Mesenchymal stem cell (in vitro differentiated cells and primary cell): Measurements from ENCODE around the gene XIRP2.

Experiments used
- DNase-seq: peaks from one replicate; pipeline ENCODE4 v3.0.0-alpha.2; 2013
- H2AFZ ChIP-seq: one replicate; pipeline ENCODE4 v1.6.1; 2013; ENCODE audit warnings: low read depth, mild to moderate bottlenecking, control low read depth, inconsistent platforms, low read length, moderate library complexity
- H2AK5ac ChIP-seq: 2 replicates; pipeline ENCODE4 v1.6.1; 2013; ENCODE audit warnings: low read length, moderate library complexity, mild to moderate bottlenecking, inconsistent platforms; ENCODE audit not compliant: severe bottlenecking
- H2BK120ac ChIP-seq: one replicate; pipeline ENCODE4 v1.6.1; 2013; ENCODE audit warnings: low read depth, mild to moderate bottlenecking, inconsistent platforms, low read length, moderate library complexity
- H2BK12ac ChIP-seq, 2 experiments: one replicate each; pipeline ENCODE4 v1.6.1; 2013; ENCODE audit warnings: inconsistent platforms in 2 of 2, low read length in 2 of 2, mild to moderate bottlenecking in 2 of 2, moderate library complexity in 2 of 2, control low read depth in 1 of 2
- H2BK15ac ChIP-seq: one replicate; pipeline ENCODE4 v1.6.1; 2013; ENCODE audit warnings: mild to moderate bottlenecking, low read depth, inconsistent platforms; ENCODE audit not compliant: poor library complexity, severe bottlenecking
- H2BK5ac ChIP-seq: 2 replicates; pipeline ENCODE4 v1.6.1; 2013; ENCODE audit warnings: low read depth, mild to moderate bottlenecking, low read length, control low read depth, inconsistent platforms; ENCODE audit not compliant: poor library complexity, severe bottlenecking
- H3K14ac ChIP-seq, 2 experiments: one replicate each; pipeline ENCODE4 v1.6.1; 2013; ENCODE audit warnings: inconsistent platforms in 2 of 2, low read length in 2 of 2, control low read depth in 1 of 2, mild to moderate bottlenecking in 1 of 2, moderate library complexity in 1 of 2
- H3K18ac ChIP-seq, 2 experiments: one replicate each; pipeline ENCODE4 v1.6.1; 2013; ENCODE audit warnings: inconsistent platforms in 2 of 2, low read length in 2 of 2, control low read depth in 1 of 2, low read depth in 1 of 2, mild to moderate bottlenecking in 1 of 2
- H3K23ac ChIP-seq, 2 experiments: one replicate each; pipeline ENCODE4 v1.6.1; 2013; ENCODE audit warnings: inconsistent platforms in 2 of 2, low read length in 2 of 2, mild to moderate bottlenecking in 2 of 2, moderate library complexity in 2 of 2, control low read depth in 1 of 2
- H3K27ac ChIP-seq: 2 replicates; pipeline ENCODE4 v1.5.1; 2013; ENCODE audit warnings: mild to moderate bottlenecking, moderate library complexity, low read length, control low read depth, inconsistent platforms; ENCODE audit not compliant: poor library complexity, severe bottlenecking
- H3K27me3 ChIP-seq, 2 experiments: 2 replicates each; pipeline versions ENCODE4 v1.6.1 to v1.7.0; 2013; ENCODE audit warnings: low read length in 2 of 2, mild to moderate bottlenecking in 2 of 2, moderate library complexity in 2 of 2, control low read depth in 1 of 2, inconsistent platforms in 1 of 2; ENCODE audit not compliant: control insufficient read depth in 1 of 2, insufficient read depth in 1 of 2
- H3K36me3 ChIP-seq, 2 experiments: 2 replicates each; pipeline versions ENCODE4 v1.6.1 to v1.7.0; 2013; ENCODE audit warnings: low read length in 2 of 2, control low read depth in 1 of 2, inconsistent platforms in 1 of 2, low read depth in 1 of 2, mild to moderate bottlenecking in 1 of 2; ENCODE audit not compliant: insufficient read depth in 2 of 2, control insufficient read depth in 1 of 2
- H3K4ac ChIP-seq, 2 experiments: one replicate each; pipeline ENCODE4 v1.6.1; 2013; ENCODE audit warnings: inconsistent platforms in 2 of 2, low read length in 2 of 2, mild to moderate bottlenecking in 2 of 2, moderate library complexity in 2 of 2, control low read depth in 1 of 2, low read depth in 1 of 2
- H3K4me1 ChIP-seq: 2 replicates; pipeline ENCODE4 v1.6.1; 2013; ENCODE audit warnings: low read depth, low read length, control low read depth; ENCODE audit not compliant: control insufficient read depth, insufficient read depth
- H3K4me2 ChIP-seq: 2 replicates; pipeline ENCODE4 v1.6.1; 2013; ENCODE audit warnings: low read length, mild to moderate bottlenecking, inconsistent platforms; ENCODE audit not compliant: poor library complexity, severe bottlenecking
- H3K4me3 ChIP-seq, 2 experiments: 2 replicates each; pipeline versions ENCODE4 v1.5.1 to v1.7.0; 2013; ENCODE audit warnings: low read length in 2 of 2, mild to moderate bottlenecking in 2 of 2, control low read depth in 1 of 2, low read depth in 1 of 2; ENCODE audit not compliant: insufficient read depth in 1 of 2
- H3K79me1 ChIP-seq: replicated peaks from 2 replicates; pipeline ENCODE4 v1.6.1; 2013; ENCODE audit warnings: mild to moderate bottlenecking, control low read depth, low read length, inconsistent platforms; ENCODE audit not compliant: poor library complexity, severe bottlenecking
- H3K9ac ChIP-seq: 2 replicates; pipeline ENCODE4 v1.7.0; 2013; ENCODE audit warnings: mild to moderate bottlenecking, low read length, moderate library complexity
- H3K9me3 ChIP-seq: 2 replicates; pipeline ENCODE4 v1.7.0; 2013; ENCODE audit warnings: mild to moderate bottlenecking, low read length; ENCODE audit not compliant: control insufficient read depth
- H4K8ac ChIP-seq: one replicate; pipeline ENCODE4 v1.6.1; 2013; ENCODE audit warnings: inconsistent platforms, mild to moderate bottlenecking, low read length, moderate library complexity
- H4K91ac ChIP-seq: one replicate; pipeline ENCODE4 v1.6.1; 2013; ENCODE audit warnings: mild to moderate bottlenecking, low read length, inconsistent platforms
- WGBS: methylation state at CpG from one replicate; pipeline ENCODE4 v1.1.7; 2013; ENCODE audit warnings: mixed read lengths; 5-methylcytosine and 5-hydroxymethylcytosine counted together

The XIRP2 gene

DNA sequence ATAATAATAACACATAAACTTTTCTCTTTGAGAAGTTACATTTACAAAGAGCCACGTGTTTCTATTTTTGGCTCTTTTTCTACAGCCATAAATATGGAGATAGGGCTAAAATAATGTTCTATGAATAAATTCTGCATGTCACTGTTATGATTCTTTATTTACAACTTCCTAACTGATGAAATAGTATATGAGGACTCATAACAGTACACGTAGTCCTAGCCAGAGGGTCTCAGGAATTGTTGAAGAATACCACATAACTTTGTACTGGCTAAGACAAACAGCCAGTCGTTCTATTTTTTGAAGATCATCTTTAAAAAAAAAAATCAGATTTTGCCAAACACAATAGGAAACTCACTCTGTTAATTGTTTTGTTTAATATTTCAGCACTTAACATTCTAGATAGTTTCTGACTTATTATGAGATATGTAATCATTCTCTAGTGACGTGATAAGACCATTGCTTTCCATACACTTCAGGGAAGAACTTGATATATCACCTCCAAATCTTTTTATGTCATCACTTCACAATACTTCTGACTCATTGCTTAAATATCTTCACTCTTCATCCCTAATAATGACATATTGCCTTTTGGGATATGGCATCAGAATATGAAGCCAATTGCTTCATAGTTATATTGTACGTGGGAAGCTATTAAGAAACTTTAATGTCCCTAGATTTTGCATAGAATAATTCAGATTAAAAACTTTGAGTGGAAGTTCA is 256.1 kb downstream of the XIRP2 start:
- Histone ChIP-seq H3K9ac (no peak overlapping the region), H3K18ac (no peak overlapping the region), H3K23ac (no peak overlapping the region), H3K4me1 (peaks cover 3% of the 10 kb centered on the region), H3K79me1 (no peaks in the 10 kb centered on the region), H2AFZ (no peak overlapping the region), H4K8ac (no peak overlapping the region), H2BK15ac (no peak overlapping the region), H3K4ac (no peak overlapping the region), H2BK12ac (no peak overlapping the region), H3K36me3 (no peaks in the 10 kb centered on the region), H2BK120ac (no peak overlapping the region), H2BK5ac (no peak overlapping the region), H2AK5ac (no peak overlapping the region), H4K91ac (no peak overlapping the region), H3K27me3 (no peaks in the 10 kb centered on the region), H3K27ac (no peak overlapping the region), H3K4me2 (no peak overlapping the region), H3K4me3 (no peak overlapping the region), H3K14ac (no peak overlapping the region), H3K9me3 (no peaks in the 10 kb centered on the region)
- WGBS, result 54% methylated on average over 3 of the region's 5 CpGs
- DNase-seq, result peak; percentile 24

DNA sequence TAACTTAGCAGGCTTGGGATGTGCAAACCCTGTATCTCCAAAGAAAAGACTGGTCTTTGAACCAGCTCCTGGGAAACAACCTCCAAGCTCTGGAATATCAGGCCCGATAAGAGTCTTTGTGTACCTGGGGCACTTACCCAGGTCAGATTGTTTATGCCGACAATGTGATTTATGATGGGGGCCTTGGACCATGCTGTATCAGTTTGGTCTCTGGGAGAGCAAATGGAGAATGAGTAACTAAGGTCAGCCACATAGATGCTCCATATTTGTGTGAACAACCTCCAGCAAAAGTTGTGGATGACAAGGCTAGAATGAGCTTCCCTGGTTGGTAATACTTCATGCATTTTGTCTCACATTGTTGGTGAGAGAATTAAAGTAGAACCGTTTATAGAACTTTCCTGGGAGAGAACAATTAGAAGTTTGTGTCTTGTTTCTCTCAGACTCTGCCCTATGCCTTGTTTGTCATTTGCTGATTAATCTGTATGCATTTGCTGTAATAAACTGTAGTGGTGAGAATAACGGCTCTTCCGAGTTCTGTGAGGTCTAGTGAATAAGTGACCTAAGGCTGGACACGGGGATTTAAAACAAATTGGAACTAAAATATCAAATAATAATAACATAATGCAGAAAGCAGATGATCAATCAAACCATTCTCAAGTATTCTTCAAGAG is 259.1 kb downstream of the XIRP2 start:
- Histone ChIP-seq H3K79me1 (no peaks in the 10 kb centered on the region), H2BK15ac (no peak overlapping the region), H3K23ac (no peak overlapping the region), H3K4ac (no peak overlapping the region), H3K14ac (no peak overlapping the region), H3K9ac (no peak overlapping the region), H2BK120ac (no peak overlapping the region), H4K8ac (no peak overlapping the region), H3K9me3 (no peaks in the 10 kb centered on the region), H2BK12ac (no peak overlapping the region), H3K4me3 (no peak overlapping the region), H3K4me2 (no peak overlapping the region), H2AK5ac (no peak overlapping the region), H4K91ac (no peak overlapping the region), H3K36me3 (no peaks in the 10 kb centered on the region), H3K18ac (no peak overlapping the region), H2AFZ (no peak overlapping the region), H3K4me1 (no peaks in the 10 kb centered on the region), H3K27me3 (no peaks in the 10 kb centered on the region), H2BK5ac (no peak overlapping the region), H3K27ac (no peak overlapping the region)
- 70% methylated on average over 4 of the region's 6 CpGs for WGBS
- DNase-seq, result no peak

DNA sequence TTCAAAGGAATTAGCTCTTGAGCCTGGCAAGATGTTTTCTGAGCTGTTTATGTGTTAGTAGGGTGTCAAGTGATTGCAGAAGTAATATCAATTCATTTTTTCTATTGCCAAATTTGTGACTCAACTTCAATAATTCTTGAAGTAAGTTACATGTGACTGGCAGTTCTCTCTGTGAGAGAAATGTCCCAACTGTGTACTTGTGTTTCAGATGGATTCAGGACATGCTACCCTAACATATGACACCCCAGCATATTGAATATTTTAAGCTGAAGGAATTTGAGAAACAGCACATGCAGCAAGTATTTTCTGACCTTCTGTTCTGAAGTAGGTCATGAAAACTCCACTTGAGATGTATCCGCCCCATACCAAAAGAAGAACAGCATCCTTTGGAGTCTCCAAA is 263.6 kb downstream of the XIRP2 start:
- Histone ChIP-seq H2AK5ac (no peak overlapping the region), H3K4me3 (no peak overlapping the region), H2BK5ac (no peak overlapping the region), H3K4me2 (no peak overlapping the region), H4K8ac (no peak overlapping the region), H3K4ac (no peak overlapping the region), H3K14ac (no peak overlapping the region), H3K23ac (no peak overlapping the region), H3K18ac (no peak overlapping the region), H3K36me3 (no peaks in the 10 kb centered on the region), H2BK15ac (no peak overlapping the region), H2BK12ac (no peak overlapping the region), H3K9me3 (no peaks in the 10 kb centered on the region), H3K9ac (no peak overlapping the region), H3K27ac (no peak overlapping the region), H4K91ac (no peak overlapping the region), H2AFZ (no peak overlapping the region), H2BK120ac (no peak overlapping the region), H3K79me1 (no peaks in the 10 kb centered on the region), H3K4me1 (no peaks in the 10 kb centered on the region), H3K27me3 (no peaks in the 10 kb centered on the region)
- no peak for DNase-seq
- 80% methylated on average over 1 of the region's 1 CpG for WGBS

DNA sequence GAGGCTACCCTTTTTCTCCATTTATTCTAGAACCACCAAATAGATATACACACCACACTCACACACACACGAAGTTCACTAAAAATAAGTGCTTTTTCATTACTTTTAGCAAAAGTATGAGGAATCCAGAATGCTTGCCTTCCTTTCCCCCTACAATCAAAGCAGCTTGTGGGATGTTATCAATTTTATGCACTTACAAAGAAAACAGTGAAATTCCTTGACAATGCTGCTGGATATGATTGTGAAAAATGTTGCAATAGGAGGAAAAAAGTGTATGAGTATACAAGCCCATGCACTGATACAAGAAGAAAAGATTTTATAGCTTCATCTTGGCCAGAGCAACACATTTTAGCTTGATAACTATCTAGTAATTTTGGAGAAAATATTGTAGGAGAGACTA is 269.2 kb downstream of the XIRP2 start:
- Histone ChIP-seq H2BK5ac (no peak overlapping the region), H3K4me1 (no peaks in the 10 kb centered on the region), H3K23ac (no peak overlapping the region), H3K9me3 (no peaks in the 10 kb centered on the region), H2BK120ac (no peak overlapping the region), H3K4me3 (no peak overlapping the region), H3K79me1 (no peaks in the 10 kb centered on the region), H3K4ac (no peak overlapping the region), H3K14ac (no peak overlapping the region), H2BK15ac (no peak overlapping the region), H3K27ac (no peak overlapping the region), H2AFZ (no peak overlapping the region), H3K27me3 (no peaks in the 10 kb centered on the region), H4K91ac (no peak overlapping the region), H2AK5ac (no peak overlapping the region), H4K8ac (no peak overlapping the region), H3K18ac (no peak overlapping the region), H2BK12ac (no peak overlapping the region), H3K9ac (no peak overlapping the region), H3K36me3 (no peaks in the 10 kb centered on the region), H3K4me2 (no peak overlapping the region)
- 77% methylated on average over 1 of the region's 1 CpG for WGBS
- no peak for DNase-seq
